ENCODE results near the gene FSTL4. TPM values are rescaled to one million over a fixed set of nuclear protein-coding genes. Genes with fewer than 3 reads are reported as not detected.

The FSTL4 gene
- polyA plus RNA-seq, 1 donor (not counting 4 experiments of a cell fraction or from before 2014, with no cell fraction given), result 1.7 TPM

GRCh38 chr5:133381041-133381440, 231.3 kb downstream of the FSTL4 start:
- Histone ChIP-seq H3K9me1 (ENCODE audit: control insufficient read depth, extremely low read depth, insufficient read depth, low read length) (no peaks in the 10 kb centered on the region), H3K4me2 (ENCODE audit: control insufficient read depth, extremely low read depth, insufficient read depth, low read depth, low read length) (no peak overlapping the region), H4K20me1 (ENCODE audit: control insufficient read depth, extremely low read depth, insufficient read depth, low read length) (no peaks in the 10 kb centered on the region), H2AFZ (ENCODE audit: control insufficient read depth, low read length) (no peak overlapping the region), H3K4me1 (ENCODE audit: control insufficient read depth, extremely low read depth, insufficient read depth, low read length) (no peaks in the 10 kb centered on the region), H3K79me2 (ENCODE audit: control insufficient read depth, insufficient read depth, low read length) (no peaks in the 10 kb centered on the region), H3K36me3 (ENCODE audit: control insufficient read depth in 2 of 2, extremely low read depth in 1 of 2, insufficient read depth in 2 of 2, low read length in 2 of 2) (no peaks in the 10 kb centered on the region), H3K27me3 (ENCODE audit: control insufficient read depth, extremely low read depth, insufficient read depth, low read length) (peaks cover 16% of the 10 kb centered on the region), H3K9me3 (ENCODE audit: control insufficient read depth, low read depth, low read length) (peaks cover 2% of the 10 kb centered on the region), H3K9ac (ENCODE audit: control insufficient read depth, extremely low read depth, insufficient read depth, low read length) (no peak overlapping the region), H3K27ac (ENCODE audit: control insufficient read depth, insufficient read depth, low read length) (no peak overlapping the region), H3K4me3 (ENCODE audit: control insufficient read depth in 2 of 3, extremely low read depth in 1 of 3, insufficient read depth in 2 of 3, low read depth in 1 of 3, low read length in 3 of 3) (no peak overlapping the region)
- DNase-seq (ENCODE audit: low read depth, low spot score) (no peak), FAIRE-seq (no peak)
- TF ChIP-seq CTCF (optimal IDR thresholded peaks at IDR 0.05 in 1 of 3, IDR thresholded peaks at IDR 0.05 in 1 of 3, conservative IDR thresholded peaks at IDR 0.05 in 1 of 3; ENCODE audit: extremely low read depth in 1 of 3, insufficient read depth in 2 of 3, low read length in 3 of 3) (no peak), EZH2 (IDR thresholded peaks at IDR 0.05; ENCODE audit: low read length) (no peak)
- dilution Hi-C loops (cut with MboI; ENCODE audit: extremely low pct_ligation_motif_present, low sequenced_read_pairs), result no loop called here

- FAIRE-seq, result no peak
- H3K27me3 ChIP-seq (ENCODE audit: control insufficient read depth, extremely low read depth, insufficient read depth, low read length), result peaks cover 3% of the 10 kb centered on the region
- DNase-seq (ENCODE audit: low read depth, low spot score), result no peak
- no peak overlapping the region for H2AFZ ChIP-seq (ENCODE audit: control insufficient read depth, low read length)
- H3K9me1 ChIP-seq (ENCODE audit: control insufficient read depth, extremely low read depth, insufficient read depth, low read length), result no peaks in the 10 kb centered on the region
- no peak overlapping the region for H3K4me2 ChIP-seq (ENCODE audit: control insufficient read depth, extremely low read depth, insufficient read depth, low read depth, low read length)
- H4K20me1 ChIP-seq (ENCODE audit: control insufficient read depth, extremely low read depth, insufficient read depth, low read length), result no peaks in the 10 kb centered on the region
- TF ChIP-seq EZH2 (IDR thresholded peaks at IDR 0.05; ENCODE audit: low read length) (no peak), CTCF (optimal IDR thresholded peaks at IDR 0.05 in 1 of 3, IDR thresholded peaks at IDR 0.05 in 1 of 3, conservative IDR thresholded peaks at IDR 0.05 in 1 of 3; ENCODE audit: extremely low read depth in 1 of 3, insufficient read depth in 2 of 3, low read length in 3 of 3) (no peak)
- H3K9me3 ChIP-seq (ENCODE audit: control insufficient read depth, low read depth, low read length), result peaks cover 2% of the 10 kb centered on the region
- H3K4me1 ChIP-seq (ENCODE audit: control insufficient read depth, extremely low read depth, insufficient read depth, low read length), result peaks cover 11% of the 10 kb centered on the region
- no peak overlapping the region for H3K27ac ChIP-seq (ENCODE audit: control insufficient read depth, insufficient read depth, low read length)
- H3K4me3 ChIP-seq (ENCODE audit: control insufficient read depth in 2 of 3, extremely low read depth in 1 of 3, insufficient read depth in 2 of 3, low read depth in 1 of 3, low read length in 3 of 3), result no peak overlapping the region
- dilution Hi-C loops (cut with MboI; ENCODE audit: extremely low pct_ligation_motif_present, low sequenced_read_pairs), result no loop called here
- no peak overlapping the region for H3K9ac ChIP-seq (ENCODE audit: control insufficient read depth, extremely low read depth, insufficient read depth, low read length)
- no peaks in the 10 kb centered on the region for H3K79me2 ChIP-seq (ENCODE audit: control insufficient read depth, insufficient read depth, low read length)
- no peaks in the 10 kb centered on the region for H3K36me3 ChIP-seq (ENCODE audit: control insufficient read depth in 2 of 2, extremely low read depth in 1 of 2, insufficient read depth in 2 of 2, low read length in 2 of 2)
These were observed 234.6 kb downstream of the FSTL4 start for GRCh38 chr5:133377736-133378135.

Measured in keratinocyte (primary cell).